ENCODE results near the gene PKP4.

GRCh38 chr2:158554996-158555395 lies 98.2 kb downstream of the PKP4 start:
- TF ChIP-seq CTCF (IDR thresholded peaks at IDR 0.05) (no peak), EP300 (IDR thresholded peaks at IDR 0.05) (no peak)

Data from ovary (tissue), 3 donors.